Lung (tissue), 12 donors: Measurements from ENCODE around the gene UBE2G2. TPM values are rescaled to one million over a fixed set of nuclear protein-coding genes. Genes with fewer than 3 reads are reported as not detected.

ENCODE experiments used
- ATAC-seq: fragments of 200-7000 bp; cut with Tn5 transposase; one replicate; pipeline ENCODE4 v1.9.1; 2020; ENCODE audit warnings: moderate number of reproducible peaks; ENCODE audit not compliant: insufficient read depth, low FRiP score
- DNase-seq, 3 donors: peaks; one replicate each; pipeline ENCODE4 v3.0.0-alpha.2; 2013 to 2017
- H3K27ac ChIP-seq, 2 donors: one replicate each; pipeline ENCODE4 v1.5.1; 2013; ENCODE audit warnings: mild to moderate bottlenecking in 2 of 2, moderate library complexity in 2 of 2, control low read depth in 1 of 2, inconsistent platforms in 1 of 2, low read depth in 1 of 2, low read length in 1 of 2
- H3K27me3 ChIP-seq, 3 donors: one replicate each; pipeline ENCODE4 v1.5.1; 2013; ENCODE audit warnings: low read length in 2 of 3; ENCODE audit not compliant: control insufficient read depth in 3 of 3, insufficient read depth in 3 of 3
- H3K36me3 ChIP-seq, 4 donors: one replicate each; pipeline ENCODE4 v1.5.1; 2013; ENCODE audit warnings: low read length in 4 of 4, mild to moderate bottlenecking in 1 of 4, moderate library complexity in 1 of 4; ENCODE audit not compliant: control insufficient read depth in 4 of 4, insufficient read depth in 4 of 4
- H3K4me1 ChIP-seq, 5 donors: one replicate each; pipeline ENCODE4 v1.5.1; 2013; ENCODE audit warnings: low read length in 5 of 5, mild to moderate bottlenecking in 2 of 5, moderate library complexity in 1 of 5; ENCODE audit not compliant: control insufficient read depth in 5 of 5, insufficient read depth in 5 of 5
- H3K4me3 ChIP-seq: one replicate; pipeline ENCODE4 v1.5.1; 2013; ENCODE audit warnings: mild to moderate bottlenecking, control low read depth, moderate library complexity
- H3K9ac ChIP-seq, 2 donors: one replicate each; pipeline ENCODE4 v1.5.1; 2013; ENCODE audit warnings: low read length in 2 of 2, control low read depth in 1 of 2; ENCODE audit not compliant: insufficient read depth in 1 of 2
- H3K9me3 ChIP-seq, 4 donors: one replicate each; pipeline ENCODE4 v1.5.1; 2013; ENCODE audit warnings: low read length in 3 of 4, mild to moderate bottlenecking in 1 of 4, moderate library complexity in 1 of 4; ENCODE audit not compliant: control insufficient read depth in 4 of 4, insufficient read depth in 3 of 4
- CTCF ChIP-seq: IDR thresholded peaks from 2 replicates; pipeline ENCODE4 v1.5.1; 2012; ENCODE audit warnings: mild to moderate bottlenecking; ENCODE audit errors: control extremely low read depth, extremely low read depth
- WGBS, 2 donors: extraction: QIAGEN DNeasy Blood & Tissue Kit; methylation state at CpG; one replicate each; pipeline ENCODE4 v1.1.7; 2013; 5-methylcytosine and 5-hydroxymethylcytosine counted together
- polyA plus RNA-seq, 2 donors: library from polyadenylated mRNA; stranded (reverse); fragments of 200-250 nt; gene quantifications; one replicate each; pipeline ENCODE4 v1.2.1, GENCODE V29; 2013
- total RNA-seq, 2 donors: library from RNA; depleted of rRNA in 1 of 2; stranded (reverse); fragments of >200 nt in 1 of 2; gene quantifications; one replicate each; pipeline ENCODE4 v1.2.1, GENCODE V29; 2014 to 2021
- donor health status: control.
- donor health status: control.
- donor health status: Bipolar disorder and iron deficiency.
- donor health status: healthy.
- donor health status: DM: yes; HTN: yes; CAD: no.

The UBE2G2 gene
- total and polyA plus RNA-seq, 4 donors, result 35.6 to 93.2 (median 67.5) TPM

DNA sequence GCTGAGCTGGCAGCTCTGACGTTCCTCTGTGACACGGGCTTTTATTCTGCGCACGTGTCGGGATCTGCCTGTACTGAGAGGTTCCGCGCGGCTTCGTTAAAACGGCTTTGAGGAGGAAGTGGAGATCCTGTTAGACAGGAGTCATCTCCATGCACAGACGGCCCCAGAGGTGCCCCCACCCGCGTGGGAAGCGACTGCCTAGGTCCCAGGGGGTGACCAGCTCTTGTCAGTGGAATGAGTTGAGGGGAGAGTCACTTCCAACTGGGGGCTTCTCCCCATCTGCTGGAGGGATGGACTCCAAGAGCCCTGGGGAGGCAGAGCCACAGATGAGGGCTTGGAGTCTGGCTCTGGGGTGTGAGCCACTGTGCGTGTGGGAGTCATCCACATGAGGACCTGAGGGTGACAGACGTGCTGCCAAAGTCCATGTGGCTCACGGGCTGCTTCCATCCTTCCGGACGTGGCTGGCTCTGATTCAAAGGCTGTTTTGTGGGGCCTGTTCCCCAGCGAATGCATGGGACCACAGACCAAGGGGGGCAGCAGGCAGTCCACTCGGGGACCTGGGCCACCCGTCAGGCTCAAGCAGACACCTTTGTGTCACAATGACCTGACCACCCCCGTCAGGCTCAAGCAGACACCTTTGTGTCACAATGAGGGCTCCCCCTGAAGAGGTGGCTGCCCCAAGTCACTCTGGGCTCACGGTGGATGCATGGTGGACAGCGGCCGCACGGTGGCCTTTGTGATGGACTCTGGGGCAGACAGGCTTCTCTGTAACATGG, 45.1 kb upstream of the UBE2G2 start:
- ATAC-seq, result peak; percentile 48
- TF ChIP-seq CTCF, result no peak
- Histone ChIP-seq H3K9ac (peak overlapping the region in 1 of 2 donors; percentile 62), H3K4me1 (peaks cover 0 to 19% (median 8%) of the 10 kb centered on the region in 5 donors), H3K36me3 (peaks cover 6 to 28% (median 12%) of the 10 kb centered on the region in 4 donors), H3K4me3 (no peak overlapping the region), H3K27me3 (no peaks in the 10 kb centered on the region), H3K27ac (peak overlapping the region in 1 of 2 donors; percentile 10), H3K9me3 (peaks cover 0 to 2% (median 0%) of the 10 kb centered on the region in 4 donors)
- DNase-seq, result peak in 2 of 3 donors; percentile 46 to 52
- 29 to 32% methylated on average over 27 of the region's 27 CpGs for WGBS, 2 donors

DNA sequence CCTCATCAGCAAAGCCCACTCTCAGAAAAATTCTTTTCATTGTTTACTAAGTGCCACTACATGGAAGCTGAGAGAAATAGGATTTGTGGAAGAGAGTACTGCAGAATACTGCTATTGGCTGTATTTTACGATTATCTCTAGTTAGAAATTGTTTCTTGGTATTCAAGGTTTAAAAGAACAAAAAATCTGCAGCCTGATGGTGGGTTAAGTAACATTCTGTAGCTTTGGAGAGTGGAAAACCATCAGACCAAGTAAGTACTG, 44.5 kb upstream of the UBE2G2 start:
- H3K9ac ChIP-seq, result peak overlapping the region in 1 of 2 donors; percentile 62
- DNase-seq (peak in 1 of 3 donors; percentile 42), ATAC-seq (no peak)
- no peak overlapping the region for H3K27ac ChIP-seq
- H3K36me3 ChIP-seq, result peaks cover 3 to 25% (median 10%) of the 10 kb centered on the region in 4 donors
- H3K27me3 ChIP-seq, result no peaks in the 10 kb centered on the region
- H3K4me1 ChIP-seq, result peaks cover 0 to 19% (median 8%) of the 10 kb centered on the region in 5 donors
- WGBS, 2 donors, result 11 to 20% methylated on average over 1 of the region's 1 CpG
- peaks cover 0 to 2% (median 0%) of the 10 kb centered on the region in 4 donors for H3K9me3 ChIP-seq
- H3K4me3 ChIP-seq, result no peak overlapping the region
- TF ChIP-seq CTCF, result no peak

- Histone ChIP-seq H3K36me3 (peaks cover 2 to 21% (median 9%) of the 10 kb centered on the region in 4 donors), H3K27ac (no peak overlapping the region), H3K4me3 (no peak overlapping the region), H3K9me3 (peaks cover 0 to 2% (median 0%) of the 10 kb centered on the region in 4 donors), H3K4me1 (peaks cover 0 to 19% (median 8%) of the 10 kb centered on the region in 5 donors), H3K27me3 (no peaks in the 10 kb centered on the region), H3K9ac (peak overlapping the region in 1 of 2 donors; percentile 62)
- TF ChIP-seq CTCF, result no peak
- peak; percentile 75 to 81 (median 79) for DNase-seq
- peak; percentile 39 for ATAC-seq
- WGBS, 2 donors, result 3 to 6% methylated on average over 32 to 34 of the region's 34 CpGs
Measured at GRCh38 chr21:44845418-44846223, 44.0 kb upstream of the UBE2G2 start.
